GM19035 (cell line): Measurements from ENCODE around the gene ASTN2.
A peak's percentile ranks its signal among the peaks of the same experiment; 100 is the strongest.

Experiments used
- ATAC-seq: cut with Tn5 transposase; IDR thresholded peaks from one replicate; pipeline ENCODE4 v1.9.1; 2021; ENCODE audit not compliant: unreplicated experiment

The ASTN2 gene

GRCh38 chr9:116594547-116594946 is 820.3 kb downstream of the ASTN2 start:
- no peak for ATAC-seq

- no peak for ATAC-seq
Measured at GRCh38 chr9:116592970-116593369, 821.9 kb downstream of the ASTN2 start.

GRCh38 chr9:116589392-116590354 is 825.2 kb downstream of the ASTN2 start:
- no peak for ATAC-seq

- ATAC-seq, result no peak
Measured at GRCh38 chr9:116587919-116588318, 826.9 kb downstream of the ASTN2 start.

GRCh38 chr9:116585896-116586295 is 829.0 kb downstream of the ASTN2 start:
- ATAC-seq, result no peak

GRCh38 chr9:116585204-116585603 is 829.7 kb downstream of the ASTN2 start:
- no peak for ATAC-seq

GRCh38 chr9:116580853-116581252 is 834.0 kb downstream of the ASTN2 start:
- ATAC-seq, result no peak

GRCh38 chr9:116576386-116576785 is 838.5 kb downstream of the ASTN2 start:
- ATAC-seq, result no peak

- no peak for ATAC-seq
Measured at GRCh38 chr9:116574027-116574679, 840.7 kb downstream of the ASTN2 start.

GRCh38 chr9:116572095-116572748 is 842.6 kb downstream of the ASTN2 start:
- ATAC-seq, result peak; percentile 71

- ATAC-seq, result no peak
Measured at GRCh38 chr9:116569111-116569510, 845.7 kb downstream of the ASTN2 start.

GRCh38 chr9:116566677-116567488 is 848.0 kb downstream of the ASTN2 start:
- no peak for ATAC-seq

GRCh38 chr9:116565986-116566385 is 848.9 kb downstream of the ASTN2 start:
- ATAC-seq, result no peak

GRCh38 chr9:116564266-116564793 is 850.5 kb downstream of the ASTN2 start:
- ATAC-seq, result no peak

GRCh38 chr9:116558818-116559540 is 855.9 kb downstream of the ASTN2 start:
- ATAC-seq, result no peak

- no peak for ATAC-seq
Measured at GRCh38 chr9:116558035-116558434, 856.8 kb downstream of the ASTN2 start.

- no peak for ATAC-seq
Measured at GRCh38 chr9:116555556-116556155, 859.2 kb downstream of the ASTN2 start.

GRCh38 chr9:116555119-116555518 is 859.7 kb downstream of the ASTN2 start:
- no peak for ATAC-seq

- no peak for ATAC-seq
Measured at GRCh38 chr9:116550696-116551436, 864.0 kb downstream of the ASTN2 start.
